Stomach (tissue), 9 donors: ENCODE results near the gene MLLT6. TPM values are rescaled to one million over a fixed set of nuclear protein-coding genes. Genes with fewer than 3 reads are reported as not detected.
A peak's percentile ranks its signal among the peaks of the same experiment; 100 is the strongest.

ENCODE experiments used
- DNase-seq, 2 donors: peaks; one replicate each; pipeline versions ENCODE4 v3.0.0 to v3.0.0-alpha.2; 2013 to 2019
- H3K27ac ChIP-seq, 5 donors: fragments of 200-600 bp in 4 of 5; sonication (generic) in 4 of 5; one replicate each; pipeline ENCODE4 v1.5.1; 2013 to 2019; ENCODE audit warnings: mild to moderate bottlenecking in 1 of 5, moderate library complexity in 1 of 5
- H3K27me3 ChIP-seq, 3 donors: fragments of 200-600 bp; sonication (generic); one replicate each; pipeline ENCODE4 v1.5.1; 2017 to 2019; ENCODE audit warnings: mixed run types in 1 of 3
- H3K36me3 ChIP-seq, 4 donors: fragments of 200-600 bp; sonication (generic); 1 replicate in 3 of 4; 2 replicates in 1 of 4; pipeline ENCODE4 v1.5.1; 2016 to 2019
- H3K4me1 ChIP-seq, 4 donors: fragments of 200-600 bp; sonication (generic); one replicate each; pipeline ENCODE4 v1.5.1; 2016 to 2019
- H3K4me3 ChIP-seq, 4 donors: fragments of 200-600 bp; sonication (generic) in 3 of 4; one replicate each; pipeline ENCODE4 v1.5.1; 2016 to 2019; ENCODE audit warnings: mild to moderate bottlenecking in 1 of 4
- H3K9me3 ChIP-seq, 4 donors: fragments of 200-600 bp; sonication (generic); one replicate each; pipeline ENCODE4 v1.5.1; 2016 to 2019
- EP300 ChIP-seq: sonication (generic); formaldehyde crosslinking; IDR thresholded peaks from one replicate; pipeline ENCODE4 v1.6.1; 2017; ENCODE audit warnings: antibody characterized with exemption
- POLR2A ChIP-seq, 4 donors: fragments of 450-650 bp; IDR thresholded peaks; one replicate each; pipeline ENCODE4 v1.6.1; 2016; ENCODE audit warnings: antibody characterized with exemption in 4 of 4, control low read depth in 2 of 4, mild to moderate bottlenecking in 1 of 4, moderate library complexity in 1 of 4
- POLR2AphosphoS5 ChIP-seq, 3 donors: sonication (generic); formaldehyde crosslinking; IDR thresholded peaks; one replicate each; pipeline ENCODE4 v1.6.1; 2016; ENCODE audit warnings: antibody characterized with exemption in 3 of 3
- WGBS, 5 donors: extraction: QIAGEN DNeasy Blood & Tissue Kit in 3 of 5; methylation state at CpG; one replicate each; pipeline versions ENCODE4 v1.1.5 to v1.1.7; 2013 to 2018; 5-methylcytosine and 5-hydroxymethylcytosine counted together
- intact Hi-C: fragments of 100-400 bp; cut with DNase I; formaldehyde crosslinking; loops from one replicate; pipeline ENCODE4 v1.15.1; 2023; ENCODE audit warnings: low total_unique reads
- polyA plus RNA-seq, 3 donors: library from polyadenylated mRNA; stranded (reverse); fragments of 200-250 nt; gene quantifications; one replicate each; pipeline ENCODE4 v1.2.3, GENCODE V29; 2013
- total RNA-seq, 5 donors: library from RNA; depleted of rRNA; stranded (reverse); fragments of >200 nt; gene quantifications; one replicate each; pipeline versions ENCODE4 v1.1.0 to v1.2.3, GENCODE V29; 2014 to 2016
- TF ChIP-seq, protein P1 (sequence below), 7 experiments: fragments of 450-650 bp in 4 of 7; fragments of 200-600 bp in 3 of 7; sonication (generic) in 3 of 7; IDR thresholded peaks; one replicate each; pipeline ENCODE4 v1.5.1; 2016 to 2019; ENCODE audit warnings: antibody characterized with exemption in 7 of 7, control low read depth in 2 of 7, mild to moderate bottlenecking in 1 of 7
- donor health status: healthy with polysubstance abuse.
- donor health status: Bipolar disorder and iron deficiency.
- donor health status: healthy.

The MLLT6 gene
- total and polyA plus RNA-seq, 8 donors, result 26.0 to 312 (median 55.7) TPM

DNA sequence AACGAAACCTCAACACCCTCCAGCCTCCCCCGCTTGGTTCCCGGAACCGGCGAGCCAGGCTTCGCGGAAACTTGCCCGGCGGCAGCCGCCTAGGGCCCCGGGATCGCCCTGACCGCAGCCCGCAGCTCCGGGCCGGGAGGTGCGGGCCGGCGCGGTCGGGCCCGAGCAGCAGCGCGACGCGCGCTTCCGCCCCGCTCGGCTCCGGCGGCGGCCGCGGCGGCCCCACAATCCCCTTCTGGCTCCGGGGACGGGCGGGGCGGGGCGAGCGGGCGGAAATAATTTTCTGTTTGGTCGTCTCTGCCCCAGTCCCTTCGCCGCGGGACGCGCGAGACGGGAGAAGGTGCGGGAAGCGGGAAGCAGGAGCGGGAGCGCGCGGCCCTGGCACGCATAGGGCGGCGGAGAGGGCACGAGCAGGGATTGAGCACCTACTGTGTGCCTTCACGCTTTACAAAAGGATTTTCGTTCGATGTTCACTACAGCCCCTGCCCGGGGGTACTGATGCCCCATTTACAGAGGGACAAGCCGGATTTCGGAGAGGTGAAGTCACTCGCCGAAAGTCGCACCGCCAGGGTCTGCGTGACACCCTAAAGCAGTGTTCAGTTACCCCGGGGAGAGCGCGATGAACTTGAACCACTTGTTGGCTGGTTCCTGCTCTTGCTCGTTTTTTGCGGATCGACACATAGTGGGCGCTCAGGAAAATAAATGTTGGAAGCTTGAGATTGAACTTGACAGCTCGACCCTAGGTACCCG, 2.7 kb upstream of the MLLT6 start:
- H3K27me3 ChIP-seq, result no peaks in the 10 kb centered on the region
- TF ChIP-seq, protein P1, sequence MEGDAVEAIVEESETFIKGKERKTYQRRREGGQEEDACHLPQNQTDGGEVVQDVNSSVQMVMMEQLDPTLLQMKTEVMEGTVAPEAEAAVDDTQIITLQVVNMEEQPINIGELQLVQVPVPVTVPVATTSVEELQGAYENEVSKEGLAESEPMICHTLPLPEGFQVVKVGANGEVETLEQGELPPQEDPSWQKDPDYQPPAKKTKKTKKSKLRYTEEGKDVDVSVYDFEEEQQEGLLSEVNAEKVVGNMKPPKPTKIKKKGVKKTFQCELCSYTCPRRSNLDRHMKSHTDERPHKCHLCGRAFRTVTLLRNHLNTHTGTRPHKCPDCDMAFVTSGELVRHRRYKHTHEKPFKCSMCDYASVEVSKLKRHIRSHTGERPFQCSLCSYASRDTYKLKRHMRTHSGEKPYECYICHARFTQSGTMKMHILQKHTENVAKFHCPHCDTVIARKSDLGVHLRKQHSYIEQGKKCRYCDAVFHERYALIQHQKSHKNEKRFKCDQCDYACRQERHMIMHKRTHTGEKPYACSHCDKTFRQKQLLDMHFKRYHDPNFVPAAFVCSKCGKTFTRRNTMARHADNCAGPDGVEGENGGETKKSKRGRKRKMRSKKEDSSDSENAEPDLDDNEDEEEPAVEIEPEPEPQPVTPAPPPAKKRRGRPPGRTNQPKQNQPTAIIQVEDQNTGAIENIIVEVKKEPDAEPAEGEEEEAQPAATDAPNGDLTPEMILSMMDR (IDR thresholded peaks at IDR 0.05), result no peak
- TF ChIP-seq POLR2A (IDR thresholded peaks at IDR 0.05), result peak in 1 of 4 donors; percentile 72
- TF ChIP-seq POLR2AphosphoS5 (IDR thresholded peaks at IDR 0.05), result peak; percentile 77 to 97 (median 95)
- TF ChIP-seq EP300, result no peak
- WGBS, 5 donors, result 0 to 1% (median 0%) methylated on average over 24 to 81 of the region's 81 CpGs
- peak; percentile 89 to 97 for DNase-seq
- peaks cover 0 to 4% (median 0%) of the 10 kb centered on the region in 4 donors for H3K36me3 ChIP-seq
- H3K4me1 ChIP-seq, result peaks cover 20 to 52% (median 43%) of the 10 kb centered on the region in 4 donors
- H3K9me3 ChIP-seq, result no peaks in the 10 kb centered on the region
- H3K27ac ChIP-seq, result peak overlapping the region; percentile 90 to 99 (median 97)
- intact Hi-C loops, result no loop called here
- H3K4me3 ChIP-seq, result peak overlapping the region; percentile 87 to 97 (median 94)

DNA sequence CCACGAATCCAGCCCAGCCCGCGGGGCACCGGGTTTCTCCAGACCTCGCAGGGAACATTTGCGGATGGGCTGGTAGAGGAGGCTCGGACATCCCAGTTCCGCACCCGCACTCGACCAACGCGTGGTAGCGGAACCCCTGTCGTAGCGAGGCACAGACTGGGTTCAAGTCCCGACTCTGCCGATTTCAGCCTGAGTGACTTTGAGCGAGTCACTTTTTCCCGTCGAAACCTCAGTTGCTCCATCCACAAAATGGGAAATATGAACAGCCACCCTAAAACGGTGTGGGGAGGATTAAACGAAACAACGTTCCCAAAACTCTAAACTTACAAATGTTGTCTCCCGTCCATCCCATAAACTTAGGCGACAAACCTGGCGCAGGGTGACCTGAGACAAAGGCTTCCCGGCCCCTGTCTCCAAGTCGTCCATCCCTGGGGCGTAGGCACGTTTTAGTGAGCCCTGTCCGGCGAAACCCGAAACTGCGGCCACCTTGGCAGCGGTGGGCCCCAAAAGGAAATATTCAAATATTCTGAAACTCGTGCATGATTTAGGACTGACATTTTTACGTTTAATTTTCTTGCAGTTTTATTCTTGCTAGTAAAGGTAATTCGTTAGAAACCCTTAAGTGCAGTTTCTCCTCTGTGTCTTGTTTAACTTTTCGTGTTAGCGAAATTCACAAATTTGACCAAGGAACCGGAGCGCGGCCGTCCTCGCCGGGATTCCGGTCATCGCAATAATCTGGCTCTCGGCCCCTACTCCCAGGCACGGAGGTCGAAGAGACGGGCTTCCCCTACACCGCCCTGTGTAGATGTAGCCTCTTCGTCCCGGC, 1.9 kb upstream of the MLLT6 start:
- peak overlapping the region; percentile 87 to 97 (median 94) for H3K4me3 ChIP-seq
- DNase-seq, result peak in 1 of 2 donors; percentile 39
- TF ChIP-seq EP300 (no peak), POLR2AphosphoS5 (IDR thresholded peaks at IDR 0.05) (no peak), POLR2A (IDR thresholded peaks at IDR 0.05) (no peak)
- TF ChIP-seq, protein P1 (IDR thresholded peaks at IDR 0.05), result no peak
- H3K4me1 ChIP-seq, result peaks cover 20 to 60% (median 51%) of the 10 kb centered on the region in 4 donors
- 1 to 2% (median 1%) methylated on average over 51 to 55 of the region's 55 CpGs for WGBS, 5 donors
- peaks cover 0 to 11% (median 7%) of the 10 kb centered on the region in 4 donors for H3K36me3 ChIP-seq
- H3K27me3 ChIP-seq, result no peaks in the 10 kb centered on the region
- peak overlapping the region; percentile 90 to 99 (median 97) for H3K27ac ChIP-seq
- H3K9me3 ChIP-seq, result no peaks in the 10 kb centered on the region
- intact Hi-C loops, result no loop called here

DNA sequence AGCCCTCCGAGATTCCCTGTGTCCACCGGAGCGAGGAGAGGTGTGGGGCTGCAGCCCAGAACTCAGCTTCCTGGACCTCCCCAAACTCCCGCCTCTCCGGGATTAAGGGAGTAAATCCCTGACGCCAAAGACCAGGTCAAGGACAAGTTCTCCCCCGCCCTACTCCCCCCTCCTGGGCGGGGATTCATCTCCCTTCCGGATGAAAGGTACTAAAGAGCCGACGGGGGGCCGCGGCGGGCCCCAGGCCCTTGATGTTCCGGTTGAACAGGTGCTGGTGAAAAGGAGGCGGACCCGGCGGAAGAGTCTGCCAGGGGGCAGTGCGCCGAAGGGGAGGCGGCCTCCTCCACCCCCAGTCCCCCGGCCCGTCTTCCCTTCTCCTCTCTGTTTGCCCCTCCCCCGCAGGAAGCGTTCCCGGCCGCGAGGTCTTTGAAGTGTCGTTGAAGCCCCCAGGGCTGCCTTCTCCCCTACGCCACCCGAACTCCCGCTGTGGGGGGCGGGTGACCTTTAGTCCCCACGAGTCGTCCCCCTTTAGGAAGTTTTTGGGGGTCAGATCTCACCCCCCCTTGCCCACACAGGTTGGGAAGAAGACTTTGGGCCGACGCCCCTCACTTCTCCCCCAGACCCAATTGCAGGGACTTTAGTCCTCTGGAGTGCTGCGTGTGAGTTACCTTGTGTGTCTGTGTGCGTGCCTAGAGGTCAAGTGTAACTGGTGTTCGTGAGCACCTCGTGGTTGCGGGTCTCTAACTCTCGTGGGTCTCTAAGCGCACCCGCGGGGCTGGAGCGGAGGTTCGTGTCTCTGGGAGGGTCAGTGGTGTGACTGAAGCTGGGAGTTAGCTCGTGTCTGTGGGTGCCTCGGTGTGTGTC, 1.1 kb upstream of the MLLT6 start:
- TF ChIP-seq POLR2AphosphoS5 (IDR thresholded peaks at IDR 0.05), result peak in 2 of 3 donors; percentile 73 to 80
- no peak for TF ChIP-seq EP300
- TF ChIP-seq, protein P1 (IDR thresholded peaks at IDR 0.05), result peak in 1 of 7 experiments; percentile 11
- no peak for TF ChIP-seq POLR2A (IDR thresholded peaks at IDR 0.05)
- peak overlapping the region; percentile 90 to 99 (median 97) for H3K27ac ChIP-seq
- peak overlapping the region; percentile 87 to 97 (median 94) for H3K4me3 ChIP-seq
- intact Hi-C loops, result no loop called here
- WGBS, 5 donors, result 0 to 2% (median 1%) methylated on average over 32 to 50 of the region's 50 CpGs
- H3K4me1 ChIP-seq, result peaks cover 20 to 65% (median 55%) of the 10 kb centered on the region in 4 donors
- H3K36me3 ChIP-seq, result peaks cover 2 to 19% (median 14%) of the 10 kb centered on the region in 4 donors
- DNase-seq, result peak; percentile 95
- no peaks in the 10 kb centered on the region for H3K9me3 ChIP-seq
- H3K27me3 ChIP-seq, result no peaks in the 10 kb centered on the region

DNA sequence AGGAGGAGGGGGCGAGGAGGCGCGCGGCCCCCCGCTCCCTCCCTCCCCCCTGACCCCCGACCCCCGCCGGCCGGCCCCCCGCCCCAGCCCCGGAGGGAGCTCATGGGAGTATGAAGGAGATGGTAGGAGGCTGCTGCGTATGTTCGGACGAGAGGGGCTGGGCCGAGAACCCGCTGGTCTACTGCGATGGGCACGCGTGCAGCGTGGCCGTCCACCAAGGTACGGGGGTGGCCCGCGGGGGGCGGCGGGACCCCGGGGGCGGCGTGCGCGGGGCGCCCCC, 390 bp downstream of the MLLT6 start:
- TF ChIP-seq, protein P1 (IDR thresholded peaks at IDR 0.05), result no peak
- TF ChIP-seq POLR2AphosphoS5 (IDR thresholded peaks at IDR 0.05) (no peak), EP300 (no peak), POLR2A (IDR thresholded peaks at IDR 0.05) (no peak)
- WGBS, 5 donors, result 0 to 1% (median 0%) methylated on average over 2 to 32 of the region's 32 CpGs; no CpG with 5 or more reads in 1 of the 5 donors
- intact Hi-C loops, result no loop called here
- DNase-seq, result no peak
- H3K36me3 ChIP-seq, result peaks cover 9 to 34% (median 29%) of the 10 kb centered on the region in 4 donors
- peak overlapping the region; percentile 87 to 97 (median 94) for H3K4me3 ChIP-seq
- H3K27ac ChIP-seq, result peak overlapping the region; percentile 90 to 99 (median 97)
- H3K9me3 ChIP-seq, result no peaks in the 10 kb centered on the region
- peaks cover 20 to 77% (median 53%) of the 10 kb centered on the region in 4 donors for H3K4me1 ChIP-seq
- no peaks in the 10 kb centered on the region for H3K27me3 ChIP-seq
